GM12878 (cell line): ENCODE results near the gene XPO6. TPM values are rescaled to one million over a fixed set of nuclear protein-coding genes. Genes with fewer than 3 reads are reported as not detected.

Experiments
- ATF7 ChIP-seq: fragments of 450-650 bp; IDR thresholded peaks from 2 replicates; pipeline ENCODE4 v1.6.1; 2016; ENCODE audit warnings: low read depth, mild to moderate bottlenecking
- CTCF ChIP-seq, 3 experiments: IDR thresholded peaks in 2 of 3; conservative IDR thresholded peaks in 1 of 3; 2 replicates each; pipeline ENCODE4 v1.5.1; 2011; ENCODE audit warnings: low read depth in 3 of 3, low read length in 3 of 3, mild to moderate bottlenecking in 3 of 3, control low read depth in 2 of 3, moderate library complexity in 2 of 3, inconsistent platforms in 1 of 3, mixed read lengths in 1 of 3; ENCODE audit not compliant: control insufficient read depth in 2 of 3, insufficient read depth in 1 of 3; ENCODE audit errors: extremely low read depth in 1 of 3
- EGR1 ChIP-seq, 2 experiments: IDR thresholded peaks; 1 replicate in 1 of 2; 2 replicates in 1 of 2; pipeline ENCODE4 v1.6.1; 2011 to 2012; ENCODE audit warnings: low read depth in 2 of 2, low read length in 2 of 2, borderline replicate concordance in 1 of 2, mild to moderate bottlenecking in 1 of 2, moderate library complexity in 1 of 2
- EP300 ChIP-seq, 2 experiments: fragments of 150-350 bp in 1 of 2; IDR thresholded peaks; 2 replicates each; pipeline ENCODE4 v1.6.1; 2011 to 2012; ENCODE audit warnings: low read depth in 2 of 2, low read length in 2 of 2, borderline replicate concordance in 1 of 2, improper control_type of control experiment in 1 of 2, inconsistent platforms in 1 of 2; ENCODE audit not compliant: control insufficient read depth in 1 of 2
- ESRRA ChIP-seq: IDR thresholded peaks from 2 replicates; pipeline ENCODE4 v1.6.1; 2012; ENCODE audit warnings: mild to moderate bottlenecking, low read length, improper control_type of control experiment
- HDAC2 ChIP-seq: fragments of 200-600 bp; sonication (generic); IDR thresholded peaks from 2 replicates; pipeline ENCODE4 v1.6.1; 2017
- IKZF1 ChIP-seq: fragments of 450-650 bp; conservative IDR thresholded peaks from 2 replicates; pipeline ENCODE4 v1.6.1; 2017; ENCODE audit warnings: antibody characterized with exemption, mild to moderate bottlenecking
- MXI1 ChIP-seq: fragments of 150-350 bp; IDR thresholded peaks from 2 replicates; pipeline ENCODE4 v1.6.1; 2011; ENCODE audit warnings: low read depth, mild to moderate bottlenecking, inconsistent platforms, low read length, improper control_type of control experiment
- SIN3A ChIP-seq: IDR thresholded peaks from 2 replicates; pipeline ENCODE4 v1.6.1; 2012; ENCODE audit warnings: low read depth, low read length, improper control_type of control experiment
- SRF ChIP-seq, 2 experiments: IDR thresholded peaks; 2 replicates each; pipeline ENCODE4 v1.6.1; 2011; ENCODE audit warnings: low read depth in 2 of 2, low read length in 2 of 2, mild to moderate bottlenecking in 1 of 2, moderate library complexity in 1 of 2
- TCF7 ChIP-seq: IDR thresholded peaks from 2 replicates; pipeline ENCODE4 v1.6.1; 2014; ENCODE audit warnings: antibody characterized with exemption, borderline replicate concordance
- ZBTB11 ChIP-seq: fragments of 450-650 bp; formaldehyde crosslinking; IDR thresholded peaks from 2 replicates; pipeline ENCODE4 v1.5.0; 2022; ENCODE audit warnings: mild to moderate bottlenecking, missing genetic modification characterization
- ZSCAN29 ChIP-seq: fragments of 450-650 bp; IDR thresholded peaks from 2 replicates; pipeline ENCODE4 v1.6.1; 2017; ENCODE audit warnings: mild to moderate bottlenecking, moderate library complexity
- ZZZ3 ChIP-seq: IDR thresholded peaks from 2 replicates; pipeline ENCODE4 v1.6.1; 2011; ENCODE audit warnings: low read depth; ENCODE audit not compliant: control insufficient read depth, insufficient read length
- polyA plus RNA-seq, 11 experiments: library from polyadenylated mRNA; depleted of rRNA in 4 of 11; unstranded in 6 of 11; stranded (reverse) in 5 of 11; fragments of >200 nt; fragmentation: Nextera tagmentation in 4 of 11; fragmentation: Illumina TruSeq in 1 of 11; extraction: Ambion mirVana in 4 of 11; extraction: Trizol in 1 of 11; gene quantifications; 1 replicate in 1 of 11; 2 replicates in 10 of 11; pipeline versions ENCODE4 v1.2.1 to v1.2.3, GENCODE V29; 2011 to 2016; ENCODE audit warnings: inconsistent platforms in 2 of 11, missing spikeins in 2 of 11, low read depth in 1 of 11
- total RNA-seq, 4 experiments: library from RNA; depleted of rRNA in 3 of 4; stranded (reverse); fragments of >200 nt in 3 of 4; fragmentation: Illumina TruSeq in 1 of 4; extraction: Trizol in 1 of 4; gene quantifications; 2 replicates each; pipeline versions ENCODE4 v1.2.1 to v1.2.3, GENCODE V29; 2013 to 2021
- TF ChIP-seq, protein P1 (sequence below): fragments of 450-650 bp; formaldehyde crosslinking; IDR thresholded peaks from 2 replicates; pipeline ENCODE4 v1.4.0; 2022; ENCODE audit warnings: mild to moderate bottlenecking, moderate library complexity
- TF ChIP-seq, protein P2 (sequence below): fragments of 450-650 bp; IDR thresholded peaks from 2 replicates; pipeline ENCODE4 v1.6.1; 2017; ENCODE audit warnings: low read depth, mild to moderate bottlenecking, moderate library complexity

The XPO6 gene
- total and polyA plus RNA-seq, 10 of the 15 experiments (the other 5 are each of a cell fraction or from before 2014, with no cell fraction given) = 9.9 to 246 (median 110) TPM

- TF ChIP-seq EGR1 (IDR thresholded peaks at IDR 0.05; ENCODE audit: borderline replicate concordance in 1 of 2, low read depth in 2 of 2, low read length in 2 of 2) (peak in 1 of 2 experiments; percentile 86; a peak in 2 of 3 replicates), IKZF1 (peak; percentile 30; the same call in 1 of the 2 replicates), CTCF (IDR thresholded peaks at IDR 0.05 in 2 of 3, conservative IDR thresholded peaks at IDR 0.05 in 1 of 3; ENCODE audit: control insufficient read depth in 2 of 3, extremely low read depth in 1 of 3, insufficient read depth in 1 of 3, low read depth in 3 of 3, low read length in 3 of 3) (peak; percentile 16 to 44 (median 36); a peak in 4 of 6 replicates), EP300 (IDR thresholded peaks at IDR 0.05; ENCODE audit: borderline replicate concordance in 1 of 2, control insufficient read depth in 1 of 2, low read depth in 2 of 2, low read length in 2 of 2) (peak; percentile 8 to 51; a peak in 1 of 4 replicates), SIN3A (0 out of 2 replicates have a peak, but pooled peaks have one; percentile 37), ZZZ3 (no peak), ESRRA (no peak), HDAC2 (no peak), ATF7 (peak; percentile 43), SRF (IDR thresholded peaks at IDR 0.05; ENCODE audit: low read depth in 2 of 2, low read length in 2 of 2) (no peak), ZSCAN29 (no peak), MXI1 (0 out of 2 replicates have a peak, but pooled peaks have one; percentile 38), ZBTB11 (CRISPR knock-in tag) (no peak), TCF7 (no peak)
- TF ChIP-seq, protein P1, sequence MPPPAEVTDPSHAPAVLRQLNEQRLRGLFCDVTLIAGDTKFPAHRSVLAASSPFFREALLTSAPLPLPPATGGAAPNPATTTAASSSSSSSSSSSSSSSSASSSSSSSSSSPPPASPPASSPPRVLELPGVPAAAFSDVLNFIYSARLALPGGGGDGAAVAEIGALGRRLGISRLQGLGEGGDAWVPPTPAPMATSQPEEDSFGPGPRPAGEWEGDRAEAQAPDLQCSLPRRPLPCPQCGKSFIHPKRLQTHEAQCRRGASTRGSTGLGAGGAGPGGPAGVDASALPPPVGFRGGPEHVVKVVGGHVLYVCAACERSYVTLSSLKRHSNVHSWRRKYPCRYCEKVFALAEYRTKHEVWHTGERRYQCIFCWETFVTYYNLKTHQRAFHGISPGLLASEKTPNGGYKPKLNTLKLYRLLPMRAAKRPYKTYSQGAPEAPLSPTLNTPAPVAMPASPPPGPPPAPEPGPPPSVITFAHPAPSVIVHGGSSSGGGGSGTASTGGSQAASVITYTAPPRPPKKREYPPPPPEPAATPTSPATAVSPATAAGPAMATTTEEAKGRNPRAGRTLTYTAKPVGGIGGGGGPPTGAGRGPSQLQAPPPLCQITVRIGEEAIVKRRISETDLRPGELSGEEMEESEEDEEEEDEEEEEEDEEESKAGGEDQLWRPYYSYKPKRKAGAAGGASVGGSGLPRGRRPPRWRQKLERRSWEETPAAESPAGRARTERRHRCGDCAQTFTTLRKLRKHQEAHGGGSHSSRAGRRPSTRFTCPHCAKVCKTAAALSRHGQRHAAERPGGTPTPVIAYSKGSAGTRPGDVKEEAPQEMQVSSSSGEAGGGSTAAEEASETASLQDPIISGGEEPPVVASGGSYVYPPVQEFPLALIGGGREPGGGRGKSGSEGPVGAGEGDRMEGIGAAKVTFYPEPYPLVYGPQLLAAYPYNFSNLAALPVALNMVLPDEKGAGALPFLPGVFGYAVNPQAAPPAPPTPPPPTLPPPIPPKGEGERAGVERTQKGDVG (CRISPR knock-in tag) = no peak
- TF ChIP-seq, protein P2, sequence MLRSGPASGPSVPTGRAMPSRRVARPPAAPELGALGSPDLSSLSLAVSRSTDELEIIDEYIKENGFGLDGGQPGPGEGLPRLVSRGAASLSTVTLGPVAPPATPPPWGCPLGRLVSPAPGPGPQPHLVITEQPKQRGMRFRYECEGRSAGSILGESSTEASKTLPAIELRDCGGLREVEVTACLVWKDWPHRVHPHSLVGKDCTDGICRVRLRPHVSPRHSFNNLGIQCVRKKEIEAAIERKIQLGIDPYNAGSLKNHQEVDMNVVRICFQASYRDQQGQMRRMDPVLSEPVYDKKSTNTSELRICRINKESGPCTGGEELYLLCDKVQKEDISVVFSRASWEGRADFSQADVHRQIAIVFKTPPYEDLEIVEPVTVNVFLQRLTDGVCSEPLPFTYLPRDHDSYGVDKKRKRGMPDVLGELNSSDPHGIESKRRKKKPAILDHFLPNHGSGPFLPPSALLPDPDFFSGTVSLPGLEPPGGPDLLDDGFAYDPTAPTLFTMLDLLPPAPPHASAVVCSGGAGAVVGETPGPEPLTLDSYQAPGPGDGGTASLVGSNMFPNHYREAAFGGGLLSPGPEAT = peak; percentile 40; the same call in 1 of the 2 replicates
These were observed 18.8 kb downstream of the XPO6 start (continued) for GRCh38 chr16:28192806-28193529.
